HCT116 (cell line): ENCODE results near the gene MMP21. TPM values are rescaled to one million over a fixed set of nuclear protein-coding genes. Genes with fewer than 3 reads are reported as not detected.

Experiments
- ATAC-seq: fragments of 200-7000 bp; cut with Tn5 transposase; 2 replicates; pipeline ENCODE4 v1.9.1; 2020; ENCODE audit warnings: mild to moderate bottlenecking, moderate library complexity
- BruUV-seq: library from RNA; stranded (reverse); fragments of 400-500 nt; replicated peaks from 2 replicates; lab custom pipeline; 2021; lab: Mats Ljungman, UMichigan
- CTCF ChIA-PET: fragments of 300-600 bp; sonication (Branson Sonifier 250); formaldehyde crosslinking; loops from one replicate; lab custom pipeline; 2021; ENCODE audit warnings: antibody characterized with exemption; lab: Charles Lee
- POLR2A ChIA-PET: fragments of 300-600, 350-600 bp; sonication (Branson Sonifier 250); formaldehyde crosslinking; loops from one replicate; lab custom pipeline; 2021; ENCODE audit warnings: antibody characterized with exemption; lab: Charles Lee
- RAD21 ChIA-PET, 2 experiments: fragments of 300-600 bp; sonication (Branson Sonifier 250); formaldehyde crosslinking; loops; one replicate each; lab custom pipeline; 2023; ENCODE audit warnings: low total read pairs in 2 of 2; ENCODE audit not compliant: uncharacterized antibody in 2 of 2, unreplicated experiment in 2 of 2, low non-redundant PET in 1 of 2; lab: Charles Lee
- DNase-seq: peaks from one replicate; pipeline ENCODE4 v3.0.0-alpha.2; 2010; ENCODE audit warnings: low read depth, low spot score
- H2AFZ ChIP-seq: fragments of 200-600 bp; shearing (Covaris generic), sonication (generic); 2 replicates; pipeline ENCODE4 v1.6.1; 2017; ENCODE audit warnings: low read depth, mixed run types, mixed read lengths, antibody characterized with exemption, low read length; ENCODE audit not compliant: poor library complexity, severe bottlenecking
- H3K27ac ChIP-seq: 2 replicates; pipeline ENCODE4 v1.5.1; 2012; ENCODE audit warnings: low read depth, low read length
- H3K27me3 ChIP-seq: fragments of 200-600 bp; sonication (generic); 2 replicates; pipeline ENCODE4 v1.6.1; 2016; ENCODE audit warnings: mixed run types, low read length, mixed read lengths; ENCODE audit not compliant: insufficient read depth
- H3K36me3 ChIP-seq, 2 experiments: fragments of 200-500 bp in 1 of 2; fragments of 200-600 bp in 1 of 2; sonication (Bioruptor generic) in 1 of 2; sonication (generic) in 1 of 2; 2 replicates each; pipeline versions ENCODE4 v1.5.1 to v1.6.1; 2014 to 2016; ENCODE audit warnings: low read length in 2 of 2, inconsistent platforms in 1 of 2, mixed read lengths in 1 of 2, mixed run types in 1 of 2; ENCODE audit not compliant: insufficient read depth in 2 of 2, control insufficient read depth in 1 of 2
- H3K4me1 ChIP-seq, 2 experiments: fragments of 200-600 bp in 1 of 2; sonication (generic) in 1 of 2; 2 replicates each; pipeline versions ENCODE4 v1.5.1 to v1.6.1; 2012 to 2017; ENCODE audit warnings: low read length in 2 of 2, inconsistent platforms in 1 of 2, mild to moderate bottlenecking in 1 of 2, mixed read lengths in 1 of 2, mixed run types in 1 of 2, moderate library complexity in 1 of 2; ENCODE audit not compliant: insufficient read depth in 2 of 2, control insufficient read depth in 1 of 2
- H3K4me2 ChIP-seq: fragments of 200-600 bp; sonication (generic); 2 replicates; pipeline ENCODE4 v1.6.1; 2017; ENCODE audit warnings: mixed run types, low read length, mixed read lengths
- H3K4me3 ChIP-seq, 2 experiments: fragments of 200-600 bp in 1 of 2; sonication (generic) in 1 of 2; replicated peaks in 1 of 2; 2 replicates each; pipeline ENCODE4 v1.5.1; 2011 to 2016; ENCODE audit warnings: low read length in 2 of 2, control low read depth in 1 of 2, low read depth in 1 of 2, mild to moderate bottlenecking in 1 of 2, mixed read lengths in 1 of 2, mixed run types in 1 of 2
- H3K79me2 ChIP-seq: fragments of 200-600 bp; sonication (generic); 2 replicates; pipeline ENCODE4 v1.6.1; 2017; ENCODE audit warnings: mild to moderate bottlenecking, mixed run types, low read length, moderate library complexity, mixed read lengths; ENCODE audit not compliant: insufficient read depth
- H3K9ac ChIP-seq: fragments of 200-600 bp; sonication (generic); 2 replicates; pipeline ENCODE4 v1.6.1; 2016; ENCODE audit warnings: low read length, mixed read lengths
- H3K9me2 ChIP-seq: fragments of 200-600 bp; sonication (generic), shearing (Covaris generic); 2 replicates; pipeline ENCODE4 v1.6.1; 2017; ENCODE audit warnings: mixed run types, mild to moderate bottlenecking, moderate library complexity; ENCODE audit not compliant: insufficient read depth
- H3K9me3 ChIP-seq, 2 experiments: fragments of 200-500 bp in 1 of 2; fragments of 200-600 bp in 1 of 2; sonication (Bioruptor generic) in 1 of 2; sonication (generic) in 1 of 2; 2 replicates each; pipeline ENCODE4 v1.6.1; 2014 to 2017; ENCODE audit warnings: low read length in 2 of 2, mixed read lengths in 2 of 2, inconsistent platforms in 1 of 2, low read depth in 1 of 2, mild to moderate bottlenecking in 1 of 2, mixed run types in 1 of 2, moderate library complexity in 1 of 2; ENCODE audit not compliant: control insufficient read depth in 1 of 2, insufficient read depth in 1 of 2
- H4K20me1 ChIP-seq: fragments of 200-600 bp; sonication (generic), shearing (Covaris generic); 2 replicates; pipeline ENCODE4 v1.6.1; 2017; ENCODE audit warnings: mixed run types, mild to moderate bottlenecking, moderate library complexity; ENCODE audit not compliant: insufficient read depth
- ATF3 ChIP-seq: IDR thresholded peaks from 2 replicates; pipeline ENCODE4 v1.6.1; 2012
- CBX3 ChIP-seq: IDR thresholded peaks from 2 replicates; pipeline ENCODE4 v1.6.1; 2012; ENCODE audit warnings: low read depth
- CEBPB ChIP-seq: IDR thresholded peaks from 2 replicates; pipeline ENCODE4 v1.6.1; 2012; ENCODE audit warnings: low read depth
- EGR1 ChIP-seq: IDR thresholded peaks from 2 replicates; pipeline ENCODE4 v1.6.1; 2012; ENCODE audit warnings: low read depth
- ELF1 ChIP-seq: IDR thresholded peaks from 2 replicates; pipeline ENCODE4 v1.6.1; 2012; ENCODE audit warnings: low read depth, borderline replicate concordance
- EZH2 ChIP-seq: fragments of 200-600 bp; sonication (generic); IDR thresholded peaks from 2 replicates; pipeline ENCODE4 v1.6.1; 2017; ENCODE audit warnings: antibody characterized with exemption, mixed run types
- EZH2phosphoT487 ChIP-seq: fragments of 200-600 bp; IDR thresholded peaks from 2 replicates; pipeline ENCODE4 v1.6.1; 2018; ENCODE audit warnings: antibody characterized with exemption, borderline replicate concordance
- FOSL1 ChIP-seq: IDR thresholded peaks from 2 replicates; pipeline ENCODE4 v1.6.1; 2012; ENCODE audit warnings: low read depth
- MAX ChIP-seq: IDR thresholded peaks from 2 replicates; pipeline ENCODE4 v1.6.1; 2012
- POLR2A ChIP-seq: IDR thresholded peaks from 2 replicates; pipeline ENCODE4 v1.7.0; 2011; ENCODE audit warnings: borderline replicate concordance; ENCODE audit not compliant: insufficient read depth, insufficient read length; ENCODE audit errors: extremely low read depth
- RAD21 ChIP-seq: IDR thresholded peaks from 2 replicates; pipeline ENCODE4 v1.6.1; 2012; ENCODE audit warnings: low read depth, mild to moderate bottlenecking
- REST ChIP-seq: IDR thresholded peaks from 2 replicates; pipeline ENCODE4 v1.6.1; 2012; ENCODE audit warnings: low read depth
- SIN3A ChIP-seq: IDR thresholded peaks from 2 replicates; pipeline ENCODE4 v1.6.1; 2012; ENCODE audit warnings: low read depth
- SRF ChIP-seq: IDR thresholded peaks from 2 replicates; pipeline ENCODE4 v1.6.1; 2012; ENCODE audit warnings: low read depth
- TCF7L2 ChIP-seq: IDR thresholded peaks from 2 replicates; pipeline ENCODE4 v1.7.0; 2011; ENCODE audit warnings: borderline replicate concordance, inconsistent platforms; ENCODE audit not compliant: insufficient read depth, insufficient read length; ENCODE audit errors: extremely low read depth
- ZBTB33 ChIP-seq: IDR thresholded peaks from 2 replicates; pipeline ENCODE4 v1.6.1; 2011; ENCODE audit warnings: mild to moderate bottlenecking, low read length, moderate library complexity; ENCODE audit not compliant: insufficient replicate concordance; ENCODE audit errors: extremely low read depth
- ZNF274 ChIP-seq: fragments of 200-500 bp; sonication (Bioruptor generic); IDR thresholded peaks from 2 replicates; pipeline ENCODE4 v1.6.1; 2014; ENCODE audit warnings: mild to moderate bottlenecking, low read depth, low read length, inconsistent platforms
- intact Hi-C: fragments of 100-400 bp; cut with micrococcal nuclease; formaldehyde crosslinking; loops from 2 replicates; pipeline ENCODE4 v1.10.0; 2022
- total RNA-seq: library from RNA; stranded (reverse); gene quantifications from one replicate; pipeline ENCODE4 v1.2.1, GENCODE V29; 2021; ENCODE audit not compliant: unreplicated experiment

Gene MMP21
- total RNA-seq, 1 experiment from 2014 or later: not detected

GRCh38 chr10:125782054-125782453, 6.4 kb upstream of the MMP21 start (continued):
- no peak for TF ChIP-seq REST
- TF ChIP-seq POLR2A: no peak
- TF ChIP-seq CBX3: no peak
- TF ChIP-seq, all 23 proteins: peak for 0

- no peaks in the 10 kb centered on the region for H3K36me3 ChIP-seq
- DNase-seq (no peak), ATAC-seq (no peak)
- H3K9me2 ChIP-seq: no peaks in the 10 kb centered on the region
- H3K27me3 ChIP-seq: no peaks in the 10 kb centered on the region
- H3K9me3 ChIP-seq: no peaks in the 10 kb centered on the region
- no TSS peak for BruUV-seq
- ChIA-PET RAD21 (no interaction called here), CTCF (no interaction called here), POLR2A (no interaction called here)
- H3K4me2 ChIP-seq: no peak overlapping the region
- H3K9ac ChIP-seq: no peak overlapping the region
- H2AFZ ChIP-seq: no peak overlapping the region
- H3K4me1 ChIP-seq: no peaks in the 10 kb centered on the region
- H4K20me1 ChIP-seq: no peaks in the 10 kb centered on the region
- H3K4me3 ChIP-seq: no peak overlapping the region
- no peak overlapping the region for H3K27ac ChIP-seq
- H3K79me2 ChIP-seq: no peaks in the 10 kb centered on the region
- intact Hi-C loops: no loop called here
- no peak for TF ChIP-seq REST
- no peak for TF ChIP-seq ELF1
- TF ChIP-seq ZNF274: no peak
- TF ChIP-seq FOSL1: no peak
- TF ChIP-seq SRF: no peak
- TF ChIP-seq ZBTB33: no peak
- TF ChIP-seq TCF7L2: no peak
- TF ChIP-seq SIN3A: no peak
- TF ChIP-seq EGR1: no peak
- no peak for TF ChIP-seq EZH2
- no peak for TF ChIP-seq CEBPB
- no peak for TF ChIP-seq CBX3
- no peak for TF ChIP-seq MAX
- no peak for TF ChIP-seq POLR2A
- TF ChIP-seq RAD21: no peak
- TF ChIP-seq ATF3: no peak
- TF ChIP-seq EZH2phosphoT487: no peak
These were observed 5.8 kb upstream of the MMP21 start for GRCh38 chr10:125781374-125781773.
